Nephron progenitor cell (in vitro differentiated cells): ENCODE data around the gene SEZ6L.

Experiments
- DNase-seq: peaks from one replicate; pipeline ENCODE4 v3.0.0; 2021
- H3K27ac Mint-ChIP-seq: 2 replicates; pipeline ENCODE4 v1.8.0; 2021; ENCODE audit warnings: mild to moderate bottlenecking, moderate library complexity, mixed read lengths
- H3K27me3 Mint-ChIP-seq: 2 replicates; pipeline ENCODE4 v1.8.0; 2021; ENCODE audit warnings: mild to moderate bottlenecking, low read depth, mixed read lengths; ENCODE audit not compliant: poor library complexity
- H3K36me3 Mint-ChIP-seq: 2 replicates; pipeline ENCODE4 v1.8.0; 2021; ENCODE audit warnings: low read depth, mixed read lengths
- H3K4me1 Mint-ChIP-seq: 2 replicates; pipeline ENCODE4 v1.8.0; 2021; ENCODE audit warnings: mixed read lengths
- H3K4me3 Mint-ChIP-seq: 2 replicates; pipeline ENCODE4 v1.8.0; 2021; ENCODE audit warnings: mild to moderate bottlenecking, moderate library complexity, mixed read lengths
- H3K9me3 Mint-ChIP-seq: 2 replicates; pipeline ENCODE4 v1.8.0; 2021; ENCODE audit warnings: mild to moderate bottlenecking, moderate library complexity, mixed read lengths
- CTCF ChIP-seq: fragments of 200-600 bp; sonication (generic); IDR thresholded peaks from 2 replicates; pipeline ENCODE4 v1.5.0; 2021; ENCODE audit warnings: antibody characterized with exemption

SEZ6L gene

DNA sequence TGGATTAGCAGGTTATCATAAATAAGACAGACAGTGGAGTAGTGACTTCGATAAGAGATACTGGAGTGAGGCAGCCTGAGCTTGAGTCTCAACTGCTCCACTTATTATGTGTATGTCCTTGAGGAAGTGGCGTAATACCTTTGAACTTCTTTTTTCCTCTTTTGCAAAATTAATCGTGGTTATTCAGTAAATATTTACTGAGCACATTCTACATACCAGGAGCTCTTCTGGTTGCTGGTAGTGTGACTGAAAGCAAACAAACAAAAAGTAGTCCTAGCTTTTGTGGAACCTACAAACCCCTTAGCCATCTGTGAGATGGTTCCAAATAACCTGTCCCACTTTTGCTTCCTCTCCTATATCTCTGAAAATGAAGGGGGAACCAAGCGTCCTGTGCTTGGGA lies 134.2 kb downstream of the SEZ6L start:
- Mint-ChIP-seq H3K4me1 (no peaks in the 10 kb centered on the region), H3K27ac (no peak overlapping the region), H3K36me3 (no peaks in the 10 kb centered on the region), H3K4me3 (no peak overlapping the region), H3K9me3 (no peaks in the 10 kb centered on the region), H3K27me3 (peaks cover 12% of the 10 kb centered on the region)
- no peak for DNase-seq
- TF ChIP-seq CTCF = no peak

DNA sequence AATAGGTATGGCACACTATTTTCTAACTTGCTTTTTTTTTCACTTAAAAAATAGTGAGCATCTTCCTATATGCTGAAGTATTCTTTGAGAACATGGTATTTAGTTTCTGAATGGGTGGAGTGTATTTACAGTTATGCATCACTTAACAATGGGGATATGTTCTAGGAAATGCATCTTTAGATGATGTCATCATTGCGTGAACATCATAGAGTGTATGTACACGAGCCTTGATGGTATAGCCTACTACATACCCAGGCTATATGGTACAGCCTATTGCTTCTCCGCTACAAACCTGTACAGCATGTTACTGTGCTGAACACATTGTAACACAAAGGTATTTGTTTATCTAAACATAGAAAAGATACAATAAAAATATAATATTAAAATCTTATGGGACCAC lies 135.5 kb downstream of the SEZ6L start:
- Mint-ChIP-seq H3K27me3 (peaks cover 12% of the 10 kb centered on the region), H3K4me1 (no peaks in the 10 kb centered on the region), H3K4me3 (no peak overlapping the region), H3K27ac (no peak overlapping the region), H3K36me3 (no peaks in the 10 kb centered on the region), H3K9me3 (no peaks in the 10 kb centered on the region)
- DNase-seq = no peak
- TF ChIP-seq CTCF = no peak

DNA sequence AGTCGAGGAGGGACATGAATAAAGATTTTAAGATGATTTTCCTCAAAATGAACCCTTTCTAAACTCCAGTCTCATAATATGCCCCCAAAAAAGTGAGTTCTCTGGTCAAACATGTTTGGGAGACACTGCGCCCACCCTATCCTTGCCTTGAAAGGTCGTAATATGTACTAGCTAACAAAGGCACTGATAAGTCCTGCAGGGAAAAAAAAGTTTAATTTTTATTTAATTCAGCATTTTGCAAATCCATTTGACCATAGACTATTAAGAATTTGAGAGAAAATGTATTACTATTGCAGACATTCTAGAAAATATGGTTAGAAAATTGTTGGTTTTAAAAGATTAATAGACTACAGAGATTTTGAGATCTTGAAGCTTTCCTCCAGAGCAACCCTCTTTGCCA lies 139.2 kb downstream of the SEZ6L start:
- Mint-ChIP-seq H3K36me3 (no peaks in the 10 kb centered on the region), H3K27me3 (peaks cover 14% of the 10 kb centered on the region), H3K9me3 (no peaks in the 10 kb centered on the region), H3K4me1 (no peaks in the 10 kb centered on the region), H3K27ac (no peak overlapping the region), H3K4me3 (no peak overlapping the region)
- no peak for DNase-seq
- no peak for TF ChIP-seq CTCF

- no peak for DNase-seq
- no peaks in the 10 kb centered on the region for H3K4me1 Mint-ChIP-seq
- no peaks in the 10 kb centered on the region for H3K36me3 Mint-ChIP-seq
- no peak overlapping the region for H3K27ac Mint-ChIP-seq
- no peak overlapping the region for H3K4me3 Mint-ChIP-seq
- H3K9me3 Mint-ChIP-seq = no peaks in the 10 kb centered on the region
- TF ChIP-seq CTCF = no peak
- H3K27me3 Mint-ChIP-seq = peaks cover 16% of the 10 kb centered on the region
Measured at GRCh38 chr22:26310616-26311015, 141.4 kb downstream of the SEZ6L start.

GRCh38 chr22:26313291-26313690 lies 144.0 kb downstream of the SEZ6L start:
- Mint-ChIP-seq H3K4me3 (no peak overlapping the region), H3K4me1 (no peaks in the 10 kb centered on the region), H3K36me3 (no peaks in the 10 kb centered on the region), H3K9me3 (no peaks in the 10 kb centered on the region), H3K27ac (no peak overlapping the region), H3K27me3 (peaks cover 12% of the 10 kb centered on the region)
- TF ChIP-seq CTCF = no peak
- no peak for DNase-seq

DNA sequence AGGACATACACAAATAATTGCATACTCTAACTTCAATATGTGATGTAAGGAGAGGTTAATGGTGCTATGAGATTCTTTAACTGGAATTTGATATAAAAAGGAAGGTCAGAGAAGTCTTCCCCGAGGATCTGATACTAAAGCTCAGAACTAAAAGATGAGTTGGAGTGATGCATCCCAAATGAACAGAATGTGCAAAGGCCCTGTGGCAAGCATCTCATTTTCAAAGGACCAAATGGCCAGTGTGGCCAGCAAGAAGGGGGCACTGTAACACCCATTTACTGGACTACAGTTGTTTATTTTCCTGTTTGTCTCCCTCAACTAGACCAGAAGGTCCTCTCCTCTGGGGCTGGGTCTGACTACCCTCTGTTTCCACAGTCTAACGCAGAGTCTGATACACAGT lies 144.9 kb downstream of the SEZ6L start:
- H3K27me3 Mint-ChIP-seq = peaks cover 12% of the 10 kb centered on the region
- H3K4me1 Mint-ChIP-seq = no peaks in the 10 kb centered on the region
- DNase-seq = no peak
- H3K9me3 Mint-ChIP-seq = no peaks in the 10 kb centered on the region
- no peak overlapping the region for H3K27ac Mint-ChIP-seq
- no peak overlapping the region for H3K4me3 Mint-ChIP-seq
- no peaks in the 10 kb centered on the region for H3K36me3 Mint-ChIP-seq
- no peak for TF ChIP-seq CTCF
